ENCODE measurements around the gene FETUB.

The FETUB gene, protein sequence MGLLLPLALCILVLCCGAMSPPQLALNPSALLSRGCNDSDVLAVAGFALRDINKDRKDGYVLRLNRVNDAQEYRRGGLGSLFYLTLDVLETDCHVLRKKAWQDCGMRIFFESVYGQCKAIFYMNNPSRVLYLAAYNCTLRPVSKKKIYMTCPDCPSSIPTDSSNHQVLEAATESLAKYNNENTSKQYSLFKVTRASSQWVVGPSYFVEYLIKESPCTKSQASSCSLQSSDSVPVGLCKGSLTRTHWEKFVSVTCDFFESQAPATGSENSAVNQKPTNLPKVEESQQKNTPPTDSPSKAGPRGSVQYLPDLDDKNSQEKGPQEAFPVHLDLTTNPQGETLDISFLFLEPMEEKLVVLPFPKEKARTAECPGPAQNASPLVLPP

GRCh38 chr3:186639778-186640472 is at the start of gene FETUB:
Gene FETUB, plus strand, starts transcription at chr3:186640399. Its CDS starts 62 bp downstream, at chr3:186640461.
- DNase-seq (ENCODE audit: low read depth): no peak

GRCh38 chr3:186590580-186591295 is 49.5 kb upstream of the FETUB start:
- no peak for DNase-seq (ENCODE audit: low read depth)

GRCh38 chr3:186592682-186593081 is 47.5 kb upstream of the FETUB start:
- DNase-seq (ENCODE audit: low read depth): no peak

GRCh38 chr3:186593862-186594261 is 46.3 kb upstream of the FETUB start:
- DNase-seq (ENCODE audit: low read depth): no peak

DNA sequence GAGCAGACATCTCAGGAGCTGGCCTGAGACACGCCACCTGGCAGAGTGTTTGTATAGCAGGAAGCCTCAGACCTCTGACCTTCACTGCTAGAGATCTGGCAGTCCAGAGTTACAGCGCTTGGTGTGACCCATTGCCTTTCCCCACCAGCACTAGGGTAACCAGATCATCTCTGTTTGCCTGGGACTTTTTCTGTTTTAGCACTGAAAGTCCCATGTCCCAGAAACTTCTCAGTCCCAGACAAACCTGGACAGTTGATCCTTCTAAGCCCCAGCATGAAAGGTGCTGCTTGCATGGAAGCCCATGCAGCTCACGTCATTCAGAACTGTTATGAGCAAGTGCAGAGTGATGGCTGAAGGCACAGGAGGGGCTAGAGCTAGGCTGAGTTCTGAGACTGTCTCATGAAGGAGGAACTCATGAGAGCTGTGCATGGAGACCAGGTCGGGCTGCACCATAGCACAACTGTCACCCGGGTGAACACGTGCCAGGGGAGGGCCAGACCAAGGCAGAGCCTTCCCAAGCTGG is 45.5 kb upstream of the FETUB start:
- no peak for DNase-seq (ENCODE audit: low read depth)

GRCh38 chr3:186596568-186597287 is 43.5 kb upstream of the FETUB start:
- DNase-seq (ENCODE audit: low read depth): no peak

GRCh38 chr3:186598108-186598784 is 42.0 kb upstream of the FETUB start:
- DNase-seq (ENCODE audit: low read depth): no peak

GRCh38 chr3:186598794-186599141 is 41.4 kb upstream of the FETUB start:
- no peak for DNase-seq (ENCODE audit: low read depth)

DNA sequence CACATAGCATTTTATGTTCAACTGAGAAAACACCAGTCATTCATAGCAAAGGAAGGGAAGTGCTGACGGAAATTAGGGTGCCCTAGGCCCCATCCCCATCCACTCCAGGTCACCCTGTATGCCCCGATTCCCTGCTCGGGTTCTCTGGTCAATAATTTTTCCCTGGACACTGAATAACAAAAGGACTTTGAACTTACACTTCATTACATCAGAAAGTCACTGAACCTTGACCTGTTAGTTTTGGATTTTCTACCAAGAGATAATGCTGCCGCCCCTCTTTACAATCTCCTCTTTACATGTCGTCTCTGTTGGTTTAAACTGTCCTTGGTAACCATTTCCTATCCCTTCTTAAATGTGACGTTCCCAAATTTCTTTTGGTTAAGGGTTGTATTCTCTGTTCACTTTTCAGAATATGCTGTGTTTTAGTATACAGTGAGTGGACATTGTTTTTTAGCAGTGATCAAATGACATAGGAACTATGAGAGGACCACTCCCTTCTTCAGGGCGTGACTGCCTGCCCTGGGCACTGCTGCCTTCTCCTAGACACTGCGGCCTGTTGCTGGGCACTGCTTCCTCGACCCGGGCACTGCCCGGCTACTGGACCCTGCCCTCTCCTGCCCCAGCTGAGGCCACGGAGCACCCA is 40.9 kb upstream of the FETUB start:
- DNase-seq (ENCODE audit: low read depth): no peak

DNA sequence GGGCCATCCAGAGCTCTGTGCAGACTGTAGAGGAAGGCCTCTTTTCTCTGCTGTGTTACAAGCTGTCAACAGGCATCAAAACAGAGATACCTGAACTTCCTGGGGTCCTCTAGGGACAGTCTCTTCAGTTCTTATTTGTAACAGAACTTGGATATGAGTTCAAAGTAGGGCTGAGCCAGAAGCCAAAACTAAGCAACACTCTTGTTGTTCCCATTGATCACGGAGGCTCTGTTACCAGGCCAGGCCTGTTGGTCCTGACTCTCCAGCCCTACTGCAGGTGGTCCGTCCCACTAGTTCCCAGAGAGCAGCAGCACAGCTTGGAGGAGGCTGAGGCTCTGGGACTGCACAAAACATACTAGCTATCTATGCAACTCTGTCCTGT is 40.4 kb upstream of the FETUB start:
- DNase-seq (ENCODE audit: low read depth): no peak

DNA sequence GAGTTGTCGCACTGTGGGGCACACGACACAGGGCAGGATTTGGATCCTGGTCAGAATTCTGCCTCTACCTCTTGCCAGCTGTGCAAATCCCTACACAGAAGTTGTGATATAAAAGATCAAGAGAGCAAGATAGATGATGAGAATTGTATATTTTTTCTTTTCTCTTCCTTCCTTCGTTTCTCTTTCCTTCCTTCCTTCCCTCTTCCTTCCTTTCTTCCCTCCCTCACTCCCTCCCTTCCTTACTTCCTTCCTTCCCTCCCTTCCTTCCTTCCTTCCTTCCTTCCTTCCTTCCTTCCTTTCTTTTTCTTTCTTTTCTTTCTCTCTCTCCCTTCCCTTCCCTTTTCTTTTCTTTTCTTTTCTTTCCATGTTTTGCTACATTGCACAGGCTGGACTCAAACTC is 39.3 kb upstream of the FETUB start:
- DNase-seq (ENCODE audit: low read depth): no peak

GRCh38 chr3:186603159-186603558 is 37.0 kb upstream of the FETUB start:
- DNase-seq (ENCODE audit: low read depth): no peak

DNA sequence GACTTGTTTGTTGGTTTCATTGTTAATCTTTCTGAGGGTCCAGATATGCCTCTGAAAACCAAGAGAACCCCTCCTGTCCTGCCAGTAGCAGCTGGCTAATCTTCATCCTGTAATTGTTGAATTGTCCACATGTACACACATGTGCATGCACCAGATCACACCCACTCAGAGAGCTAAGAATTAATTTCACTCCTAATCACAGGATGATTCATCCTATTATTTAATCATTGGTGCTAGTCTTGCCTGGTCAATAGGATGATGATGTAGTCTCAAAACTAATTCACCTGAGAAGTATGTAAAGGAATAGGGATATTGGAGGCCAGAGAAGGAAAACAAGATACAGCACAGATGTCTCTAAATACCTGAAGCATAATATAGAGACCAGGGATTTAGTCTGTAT is 35.1 kb upstream of the FETUB start:
- DNase-seq (ENCODE audit: low read depth): no peak

DNA sequence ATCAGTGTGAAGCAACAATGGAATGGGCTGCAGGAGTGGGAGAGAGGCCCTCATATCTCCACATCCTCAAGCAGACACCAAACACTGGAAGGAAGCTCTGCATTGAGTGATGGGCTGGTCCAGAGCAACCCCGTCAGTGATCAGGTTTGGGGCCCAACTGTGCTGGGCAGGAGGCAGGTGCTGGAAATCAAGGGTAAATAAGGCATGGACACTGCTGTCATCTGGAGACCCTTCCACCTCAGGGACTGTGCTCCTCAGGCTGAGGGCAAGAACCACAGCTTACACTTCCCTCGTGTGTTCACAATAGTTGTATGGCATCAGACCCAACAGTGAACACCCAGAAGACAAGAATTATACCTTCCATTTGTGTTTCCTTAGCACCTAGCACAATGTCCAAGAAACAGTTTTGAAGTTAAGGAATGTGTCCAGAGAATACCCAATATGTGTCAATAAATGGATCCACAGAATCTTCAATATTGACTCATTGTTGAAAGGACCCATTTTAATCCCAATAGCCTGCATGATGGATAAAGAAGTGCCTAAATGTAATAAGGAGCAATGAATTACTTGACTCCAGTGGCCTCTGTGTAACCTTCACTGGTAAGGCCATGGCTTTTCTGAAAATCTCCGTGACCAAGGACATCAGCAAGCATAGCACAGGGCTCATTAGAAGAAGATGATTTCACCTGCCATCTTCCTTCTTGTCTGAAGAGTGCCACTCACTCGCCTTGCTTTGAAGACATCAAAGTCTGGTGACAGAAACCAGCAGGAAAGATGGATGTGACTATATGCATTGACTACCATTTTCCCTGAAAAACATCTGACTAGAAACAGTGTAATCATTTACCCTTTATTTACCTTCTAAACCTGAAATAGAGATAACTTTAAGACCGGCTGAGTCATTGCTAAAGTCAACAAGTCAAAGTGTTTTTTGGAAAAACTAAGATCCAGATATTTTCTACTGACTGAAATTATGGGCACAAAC is 34.3 kb upstream of the FETUB start:
- no peak for DNase-seq (ENCODE audit: low read depth)

GRCh38 chr3:186608624-186609215 is 31.5 kb upstream of the FETUB start:
- no peak for DNase-seq (ENCODE audit: low read depth)

DNA sequence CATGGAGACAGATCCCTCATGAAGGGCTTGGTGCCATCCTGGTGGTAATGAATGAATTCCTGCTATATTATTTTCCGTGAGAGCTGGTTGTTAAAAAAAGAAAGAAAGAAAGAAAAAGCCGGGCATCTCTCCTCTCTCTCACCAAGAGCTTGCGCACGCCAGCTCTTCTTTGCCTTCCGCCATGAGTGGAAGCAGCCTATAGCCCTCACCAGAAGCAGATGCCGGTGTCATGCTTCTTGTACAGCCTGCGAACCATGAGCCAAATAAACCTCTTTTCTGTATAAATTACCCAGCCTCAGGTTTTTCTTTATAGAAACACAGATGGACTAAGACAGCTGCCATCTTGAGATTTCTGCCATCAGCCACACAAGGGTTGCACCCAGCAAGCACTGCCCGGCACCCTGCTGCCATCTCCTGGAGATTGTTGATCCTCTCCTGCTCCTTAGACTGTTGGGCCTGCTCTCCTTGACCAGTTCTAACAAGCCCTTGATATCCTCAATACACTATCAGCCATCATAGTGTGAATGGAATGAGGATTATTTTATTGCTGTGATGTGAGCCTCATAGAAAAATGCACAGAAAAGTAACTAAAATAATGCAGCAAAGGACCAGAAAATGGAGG is 30.8 kb upstream of the FETUB start:
- DNase-seq (ENCODE audit: low read depth): no peak

DNA sequence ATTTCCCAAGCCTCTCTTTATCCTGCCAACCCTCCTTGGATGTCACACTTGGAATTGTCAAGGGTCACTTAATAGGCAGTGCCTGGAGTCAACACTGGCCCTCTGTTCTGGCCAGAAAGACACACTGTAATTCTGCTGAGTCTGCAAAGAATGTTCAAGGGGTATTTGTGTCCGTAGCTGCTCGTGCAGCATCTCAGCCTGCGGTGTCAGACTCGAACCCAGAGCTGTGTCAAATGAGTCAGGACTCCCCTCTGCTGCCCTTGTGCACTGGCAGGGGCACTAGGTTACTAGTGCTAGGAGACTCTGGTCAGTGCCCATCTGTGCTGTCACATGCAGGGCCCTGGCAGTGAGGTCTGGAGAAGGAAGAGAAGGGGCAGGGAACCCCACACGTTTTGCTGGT is 28.1 kb upstream of the FETUB start:
- DNase-seq (ENCODE audit: low read depth): no peak

GRCh38 chr3:186612721-186613636 is 27.2 kb upstream of the FETUB start, which contains the start of gene AHSG:
Gene AHSG, plus strand, starts transcription at chr3:186613060. Its CDS starts 82 bp downstream, at chr3:186613142.
- no peak for DNase-seq (ENCODE audit: low read depth)

Measured in stimulated activated CD8-positive, alpha-beta memory T cell treated with anti-CD3 and anti-CD28 coated beads, Interleukin-12 subunit alpha, Interleukin-12 subunit beta, amount 100 ng/mL, for 4 hours (primary cell).